Ishikawa (cell line): Measurements from ENCODE around the gene TRPM5.

Experiments
- CEBPB ChIP-seq: IDR thresholded peaks from 2 replicates; pipeline ENCODE4 v1.6.1; 2012
- CREB1 ChIP-seq: IDR thresholded peaks from 2 replicates; pipeline ENCODE4 v1.6.1; 2012; ENCODE audit warnings: low read depth
- EGR1 ChIP-seq: IDR thresholded peaks from 2 replicates; pipeline ENCODE4 v1.6.1; 2012
- EP300 ChIP-seq: IDR thresholded peaks from 2 replicates; pipeline ENCODE4 v1.6.1; 2012; ENCODE audit warnings: borderline replicate concordance
- FOXM1 ChIP-seq: IDR thresholded peaks from 2 replicates; pipeline ENCODE4 v1.6.1; 2012; ENCODE audit warnings: low read depth, borderline replicate concordance
- MAX ChIP-seq: IDR thresholded peaks from 2 replicates; pipeline ENCODE4 v1.6.1; 2012
- NFIC ChIP-seq: IDR thresholded peaks from 2 replicates; pipeline ENCODE4 v1.6.1; 2012
- RAD21 ChIP-seq: IDR thresholded peaks from 2 replicates; pipeline ENCODE4 v1.6.1; 2012; ENCODE audit warnings: low read depth
- REST ChIP-seq: IDR thresholded peaks from 2 replicates; pipeline ENCODE4 v1.6.1; 2012; ENCODE audit warnings: low read depth, mild to moderate bottlenecking
- TAF1 ChIP-seq: IDR thresholded peaks from 2 replicates; pipeline ENCODE4 v1.6.1; 2012; ENCODE audit warnings: low read depth, mild to moderate bottlenecking
- TCF12 ChIP-seq: IDR thresholded peaks from 2 replicates; pipeline ENCODE4 v1.6.1; 2012; ENCODE audit warnings: low read depth
- TEAD4 ChIP-seq: IDR thresholded peaks from 2 replicates; pipeline ENCODE4 v1.6.1; 2012
- YY1 ChIP-seq: IDR thresholded peaks from 2 replicates; pipeline ENCODE4 v1.6.1; 2012; ENCODE audit warnings: low read depth
- ZBTB7A ChIP-seq: IDR thresholded peaks from 2 replicates; pipeline ENCODE4 v1.6.1; 2012; ENCODE audit warnings: low read depth
- TF ChIP-seq, protein P1 (sequence below): IDR thresholded peaks from 2 replicates; pipeline ENCODE4 v1.6.1; 2012

TRPM5 gene

DNA sequence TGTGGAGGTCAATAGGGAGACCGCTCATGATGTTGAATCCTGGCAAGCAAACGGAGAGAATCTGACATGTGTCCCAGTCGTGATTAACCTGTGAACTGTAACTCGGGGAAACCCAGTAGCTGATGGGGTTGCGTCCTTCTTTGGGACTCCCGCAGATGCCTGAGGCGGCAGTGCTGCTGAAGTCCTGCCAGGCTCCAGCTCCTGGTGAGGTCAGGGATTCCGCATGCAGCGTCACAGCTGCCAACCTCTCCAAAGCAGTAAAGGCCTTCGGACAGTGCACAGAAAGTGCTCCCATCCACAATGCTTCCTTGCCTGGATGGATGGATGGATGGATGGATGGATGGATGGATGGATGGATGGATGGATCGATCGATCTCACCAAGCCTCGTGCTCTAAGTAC lies 14.0 kb upstream of the TRPM5 start:
- TF ChIP-seq MAX, result no peak
- TF ChIP-seq RAD21, result no peak
- TF ChIP-seq NFIC, result no peak
- TF ChIP-seq, protein P1, sequence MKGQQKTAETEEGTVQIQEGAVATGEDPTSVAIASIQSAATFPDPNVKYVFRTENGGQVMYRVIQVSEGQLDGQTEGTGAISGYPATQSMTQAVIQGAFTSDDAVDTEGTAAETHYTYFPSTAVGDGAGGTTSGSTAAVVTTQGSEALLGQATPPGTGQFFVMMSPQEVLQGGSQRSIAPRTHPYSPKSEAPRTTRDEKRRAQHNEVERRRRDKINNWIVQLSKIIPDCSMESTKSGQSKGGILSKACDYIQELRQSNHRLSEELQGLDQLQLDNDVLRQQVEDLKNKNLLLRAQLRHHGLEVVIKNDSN, result no peak
- TF ChIP-seq TAF1, result no peak
- TF ChIP-seq ZBTB7A, result no peak
- no peak for TF ChIP-seq TEAD4
- TF ChIP-seq CEBPB, result no peak
- no peak for TF ChIP-seq REST
- no peak for TF ChIP-seq EP300
- TF ChIP-seq CREB1, result no peak
- TF ChIP-seq YY1, result no peak
- no peak for TF ChIP-seq TCF12

- no peak for TF ChIP-seq YY1
- no peak for TF ChIP-seq MAX
- TF ChIP-seq REST, result no peak
- no peak for TF ChIP-seq RAD21
- TF ChIP-seq ZBTB7A, result no peak
- no peak for TF ChIP-seq CEBPB
- no peak for TF ChIP-seq EP300
- no peak for TF ChIP-seq NFIC
- no peak for TF ChIP-seq TCF12
- TF ChIP-seq, protein P1, result no peak
Observed at GRCh38 chr11:2453436-2453835, 9.1 kb upstream of the TRPM5 start.

- TF ChIP-seq ZBTB7A, result no peak
- TF ChIP-seq EGR1, result no peak
- no peak for TF ChIP-seq CREB1
- no peak for TF ChIP-seq MAX
- TF ChIP-seq NFIC, result no peak
- TF ChIP-seq TCF12, result no peak
- TF ChIP-seq REST, result no peak
- no peak for TF ChIP-seq FOXM1
- TF ChIP-seq EP300, result no peak
- no peak for TF ChIP-seq TAF1
- TF ChIP-seq CEBPB, result no peak
- TF ChIP-seq TEAD4, result no peak
- no peak for TF ChIP-seq RAD21
- TF ChIP-seq, protein P1, result no peak
- no peak for TF ChIP-seq YY1
Observed at GRCh38 chr11:2452321-2453012, 8.2 kb upstream of the TRPM5 start.

- TF ChIP-seq TAF1 (no peak), MAX (no peak), REST (no peak), FOXM1 (no peak)
Observed at GRCh38 chr11:2451916-2452315, 7.6 kb upstream of the TRPM5 start.
